Hematopoietic multipotent progenitor cell treated with erythropoietin and hydrocortisone succinate and interleukin-3 and kit ligand, for 4 days (in vitro differentiated cells): ENCODE data around the gene TAS1R1.

ENCODE experiments used
- DNase-seq: peaks from one replicate; pipeline ENCODE4 v3.0.0-alpha.2; 2015

The TAS1R1 gene

DNA sequence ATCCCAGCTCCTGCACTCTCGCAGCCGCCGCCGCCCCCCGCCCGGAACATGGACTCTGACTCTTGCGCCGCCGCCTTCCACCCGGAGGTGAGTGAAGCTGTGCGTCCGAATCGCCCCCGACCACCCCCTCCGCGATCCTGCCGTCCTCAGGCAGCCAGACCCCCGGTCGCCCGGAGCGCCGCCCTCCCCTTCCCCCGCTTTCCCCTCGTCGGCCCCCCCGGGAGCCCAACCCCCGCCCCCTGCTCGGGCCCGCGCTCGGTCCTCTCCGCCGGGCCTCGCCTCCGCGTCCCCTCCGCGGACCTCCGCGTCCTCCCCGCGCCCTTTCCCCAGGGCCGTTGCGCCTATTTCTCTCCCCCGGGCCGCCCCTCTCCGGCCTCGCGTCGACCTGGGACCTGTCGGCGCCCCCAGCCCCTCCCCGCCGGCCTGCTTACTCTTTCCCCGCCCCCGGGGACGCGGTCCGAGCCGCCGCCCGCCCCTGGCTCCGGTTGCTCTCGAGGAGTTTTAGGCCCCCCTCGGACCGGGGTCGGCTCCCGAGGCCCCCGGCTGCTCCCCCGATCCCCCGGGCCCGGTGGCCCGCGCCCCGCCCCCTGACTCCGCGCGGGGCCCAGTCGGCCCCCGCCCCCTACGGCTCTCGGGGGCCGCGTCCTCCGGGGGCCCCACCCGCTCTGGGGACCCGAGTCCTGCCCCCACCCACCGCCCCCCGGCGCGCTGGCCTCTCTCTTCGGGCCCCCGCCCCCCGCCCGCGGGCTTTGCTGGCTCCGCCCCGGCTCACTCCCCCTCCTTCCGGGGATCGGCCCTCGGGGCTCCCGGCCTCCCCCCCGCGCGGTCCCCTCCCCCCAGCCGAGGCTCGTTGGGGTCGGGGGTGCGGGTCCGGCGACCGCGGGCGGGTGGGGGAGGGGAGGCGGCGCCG lies 59.2 kb downstream of the TAS1R1 start:
- peak; percentile 67 for DNase-seq

- DNase-seq, result peak; percentile 32
Measured at GRCh38 chr1:6614929-6615785, 60.0 kb downstream of the TAS1R1 start.

DNA sequence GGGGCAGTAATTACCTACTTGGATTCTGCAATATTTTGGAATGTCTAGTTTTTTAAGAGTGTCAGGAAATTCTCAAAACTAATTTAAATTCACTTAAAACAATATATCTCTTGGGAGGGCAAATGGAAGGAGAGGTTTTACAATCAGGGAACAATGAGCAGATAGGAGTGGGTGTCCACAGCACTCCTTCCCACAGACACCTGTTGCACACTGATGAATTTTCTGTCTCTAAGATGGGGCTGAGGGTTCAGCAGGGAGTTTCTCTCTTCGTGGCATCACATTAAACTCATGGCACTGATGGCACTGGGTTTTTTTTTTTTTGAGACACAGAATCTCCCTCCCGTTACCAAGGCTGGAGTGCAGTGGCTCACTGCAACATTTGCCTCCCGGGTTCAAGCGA lies 63.9 kb downstream of the TAS1R1 start:
- DNase-seq, result no peak

GRCh38 chr1:6621429-6622391 lies 66.6 kb downstream of the TAS1R1 start:
- DNase-seq, result no peak

DNA sequence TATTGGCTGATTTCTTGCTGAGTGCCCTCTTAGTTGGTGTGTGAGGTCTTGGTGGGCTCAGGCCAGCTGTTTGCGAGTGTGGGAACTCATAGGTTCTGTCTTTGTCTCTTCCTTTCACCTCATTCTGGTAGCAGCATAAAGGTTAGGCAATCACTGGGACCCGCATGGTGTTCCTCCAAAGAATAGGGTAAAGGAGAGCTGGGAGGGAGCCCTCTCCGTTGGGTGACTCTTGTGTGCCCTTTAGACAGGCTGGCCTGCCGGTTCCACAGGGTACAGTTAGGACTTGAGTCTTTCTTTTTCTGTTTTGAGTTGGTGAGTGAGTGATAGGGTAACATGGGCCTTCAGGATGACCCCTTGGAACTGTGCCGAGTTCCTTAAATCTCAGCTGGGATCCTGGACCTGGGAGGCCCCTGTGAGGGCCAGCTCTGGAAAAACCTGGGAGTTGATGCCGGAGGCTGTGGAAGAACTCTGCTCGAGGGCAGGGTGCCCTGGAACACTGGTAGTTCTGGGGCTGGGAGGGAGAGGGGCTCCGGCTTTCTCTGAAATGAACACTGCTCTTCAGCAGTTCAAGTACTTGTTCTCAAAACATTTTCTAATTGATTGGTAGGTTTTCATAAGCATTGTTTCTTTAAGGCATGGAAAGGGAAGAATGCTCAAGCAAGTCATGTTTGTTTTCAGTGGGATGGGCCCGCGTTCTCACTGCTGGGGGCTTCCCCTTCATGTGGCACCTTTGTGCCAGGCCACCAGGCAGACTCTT lies 67.5 kb downstream of the TAS1R1 start:
- no peak for DNase-seq

DNA sequence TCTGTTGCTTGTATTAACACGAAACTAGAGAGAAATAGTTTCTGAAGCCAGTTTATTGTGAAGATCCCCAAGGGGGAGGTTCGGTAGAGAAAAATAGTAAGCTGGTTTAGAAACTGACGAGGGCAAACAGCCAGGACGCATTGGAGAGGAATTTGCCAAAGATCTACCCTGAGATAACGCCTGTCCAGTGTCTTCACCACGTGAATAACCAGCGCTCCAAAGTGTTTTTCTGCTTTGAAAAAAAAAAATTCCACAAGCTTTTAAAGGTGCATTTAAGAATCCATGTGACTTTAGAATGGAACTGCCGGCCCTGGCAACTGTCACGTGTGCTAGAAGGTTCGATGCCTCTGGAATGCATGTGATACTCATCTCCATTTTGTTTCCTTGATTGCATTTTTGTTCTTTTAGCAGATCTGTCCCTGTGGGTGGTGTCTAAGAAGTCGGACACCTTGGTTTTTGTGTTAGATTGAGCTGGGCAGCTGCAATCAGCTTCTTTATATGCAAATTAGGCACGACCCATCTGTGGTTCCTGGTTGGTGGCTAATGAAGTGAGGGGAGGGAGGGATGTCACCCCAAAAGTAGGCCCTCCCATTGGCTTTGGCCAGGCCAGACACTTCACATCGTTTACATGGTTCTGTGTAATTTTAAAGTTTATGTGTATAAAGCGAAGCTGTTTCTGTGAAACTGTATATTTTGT lies 68.3 kb downstream of the TAS1R1 start:
- no peak for DNase-seq

DNA sequence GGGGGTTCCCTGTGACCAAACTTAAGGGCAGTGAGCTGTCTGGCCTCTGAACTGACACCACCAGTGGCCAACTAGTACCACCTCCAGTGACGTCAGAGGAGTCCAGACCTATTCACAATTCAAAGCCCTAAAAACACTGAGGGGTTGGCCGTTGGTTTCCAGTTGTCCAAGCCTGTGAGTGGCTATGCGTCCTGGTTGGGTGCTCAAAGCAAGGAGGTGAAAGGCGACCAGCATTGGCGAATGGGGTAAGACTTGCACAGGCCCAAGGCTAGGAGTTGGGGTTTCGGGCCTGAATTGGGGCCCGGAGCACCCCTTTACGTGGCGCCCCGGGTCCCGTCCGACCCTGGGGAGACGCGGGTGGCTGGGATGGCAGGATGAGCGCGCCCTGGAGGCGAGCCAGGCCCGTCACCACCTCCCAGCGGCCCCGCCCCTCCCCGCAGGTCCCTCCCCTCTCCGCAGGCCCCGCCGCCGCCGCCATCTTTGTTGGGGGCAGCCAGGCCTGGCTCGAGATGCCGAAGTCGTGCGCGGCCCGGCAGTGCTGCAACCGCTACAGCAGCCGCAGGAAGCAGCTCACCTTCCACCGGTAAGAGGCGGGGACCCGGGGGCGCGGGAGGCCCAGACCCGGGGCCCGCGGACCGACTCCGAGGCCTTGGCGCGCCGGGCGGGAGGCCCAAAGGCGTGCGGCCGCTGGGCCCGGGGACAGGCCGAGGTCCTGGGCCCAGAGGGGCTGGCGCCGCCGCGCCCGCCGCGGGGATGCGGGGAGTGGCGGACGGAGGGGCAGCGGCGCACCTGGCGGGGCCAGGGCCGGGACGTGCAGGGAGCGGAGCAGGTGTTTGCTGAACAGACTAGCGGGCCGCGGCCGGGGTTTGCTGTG lies 69.8 kb downstream of the TAS1R1 start, which contains the start of gene THAP3:
THAP3 (plus strand) TSS at position 159 of the 874 bp plus-strand sequence; CDS start at position 510, 351 bp downstream.
- DNase-seq, result peak; percentile 93

- peak; percentile 50 for DNase-seq
Measured at GRCh38 chr1:6625584-6626149, 70.6 kb downstream of the TAS1R1 start.

GRCh38 chr1:6627031-6627430 lies 71.9 kb downstream of the TAS1R1 start:
- DNase-seq, result no peak

GRCh38 chr1:6627841-6628545 lies 72.9 kb downstream of the TAS1R1 start:
- DNase-seq, result no peak

- DNase-seq, result no peak
Measured at GRCh38 chr1:6628971-6629479, 73.9 kb downstream of the TAS1R1 start.
